C4-2B (cell line): Measurements from ENCODE around the gene PMPCA.
"Not testable (repeated sequence)": the region's sequence is repeated elsewhere in the genome, so short reads cannot be mapped to it uniquely, and the experiment has no call there.

Experiments
- ZFX ChIP-seq: fragments of 450-650 bp; IDR thresholded peaks from 2 replicates; pipeline ENCODE4 v1.6.1; 2017
- TF ChIP-seq, protein P1 (sequence below): fragments of 450-650 bp; conservative IDR thresholded peaks from 2 replicates; pipeline ENCODE4 v1.5.1; 2017; ENCODE audit warnings: mild to moderate bottlenecking

DNA sequence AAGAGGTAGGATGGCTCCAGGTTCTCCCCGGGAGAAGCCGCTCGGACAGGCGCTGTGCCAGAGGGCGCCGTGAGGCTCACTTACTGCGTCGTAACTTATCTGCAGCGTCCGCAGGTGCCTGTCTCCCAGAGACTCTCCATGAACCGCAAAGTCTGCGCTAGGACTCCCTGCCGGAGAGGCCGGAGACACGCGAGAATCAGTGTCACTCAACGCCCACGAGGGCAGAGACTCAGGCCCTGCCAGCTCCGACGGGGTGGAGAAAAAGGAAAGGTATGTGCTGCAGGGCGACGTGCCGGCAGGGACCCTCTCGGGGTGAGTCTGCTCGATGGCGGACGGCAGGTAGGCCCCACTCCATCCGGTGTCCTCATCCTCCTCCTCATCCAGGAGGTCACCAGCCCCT is 3.4 kb upstream of the PMPCA start:
- TF ChIP-seq, protein P1, sequence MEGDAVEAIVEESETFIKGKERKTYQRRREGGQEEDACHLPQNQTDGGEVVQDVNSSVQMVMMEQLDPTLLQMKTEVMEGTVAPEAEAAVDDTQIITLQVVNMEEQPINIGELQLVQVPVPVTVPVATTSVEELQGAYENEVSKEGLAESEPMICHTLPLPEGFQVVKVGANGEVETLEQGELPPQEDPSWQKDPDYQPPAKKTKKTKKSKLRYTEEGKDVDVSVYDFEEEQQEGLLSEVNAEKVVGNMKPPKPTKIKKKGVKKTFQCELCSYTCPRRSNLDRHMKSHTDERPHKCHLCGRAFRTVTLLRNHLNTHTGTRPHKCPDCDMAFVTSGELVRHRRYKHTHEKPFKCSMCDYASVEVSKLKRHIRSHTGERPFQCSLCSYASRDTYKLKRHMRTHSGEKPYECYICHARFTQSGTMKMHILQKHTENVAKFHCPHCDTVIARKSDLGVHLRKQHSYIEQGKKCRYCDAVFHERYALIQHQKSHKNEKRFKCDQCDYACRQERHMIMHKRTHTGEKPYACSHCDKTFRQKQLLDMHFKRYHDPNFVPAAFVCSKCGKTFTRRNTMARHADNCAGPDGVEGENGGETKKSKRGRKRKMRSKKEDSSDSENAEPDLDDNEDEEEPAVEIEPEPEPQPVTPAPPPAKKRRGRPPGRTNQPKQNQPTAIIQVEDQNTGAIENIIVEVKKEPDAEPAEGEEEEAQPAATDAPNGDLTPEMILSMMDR = not testable (repeated sequence)
- TF ChIP-seq ZFX = not testable (repeated sequence)
